NCI-H2081 (cell line): Measurements from ENCODE around the gene FDX1.

Experiments
- DNase-seq, 2 experiments: peaks; one replicate each; lab custom pipeline; 2025; lab: John Stamatoyannopoulos, UW

FDX1 gene

GRCh38 chr11:110467556-110467955 is 37.8 kb downstream of the FDX1 start:
- peak in 1 of 2 experiments; percentile 31 for DNase-seq

GRCh38 chr11:110468121-110468520 is 38.4 kb downstream of the FDX1 start:
- DNase-seq = no peak

- no peak for DNase-seq
These were observed 39.4 kb downstream of the FDX1 start for GRCh38 chr11:110469127-110469526.

- no peak for DNase-seq
These were observed 41.0 kb downstream of the FDX1 start for GRCh38 chr11:110470716-110471115.

GRCh38 chr11:110471371-110471770 is 41.6 kb downstream of the FDX1 start:
- no peak for DNase-seq

GRCh38 chr11:110472858-110473257 is 43.1 kb downstream of the FDX1 start:
- DNase-seq = no peak

- no peak for DNase-seq
These were observed 44.0 kb downstream of the FDX1 start for GRCh38 chr11:110473706-110474105.

- no peak for DNase-seq
These were observed 44.8 kb downstream of the FDX1 start for GRCh38 chr11:110474578-110474977.

- no peak for DNase-seq
These were observed 45.9 kb downstream of the FDX1 start for GRCh38 chr11:110475671-110476070.

GRCh38 chr11:110478410-110478809 is 48.7 kb downstream of the FDX1 start:
- no peak for DNase-seq

GRCh38 chr11:110479108-110480101 is 49.7 kb downstream of the FDX1 start:
- DNase-seq = peak; percentile 3 to 51

- no peak for DNase-seq
These were observed 51.8 kb downstream of the FDX1 start for GRCh38 chr11:110481523-110481922.

- DNase-seq = no peak
These were observed 56.4 kb downstream of the FDX1 start for GRCh38 chr11:110486156-110486555.

GRCh38 chr11:110488446-110488845 is 58.7 kb downstream of the FDX1 start:
- DNase-seq = no peak

GRCh38 chr11:110490886-110491285 is 61.1 kb downstream of the FDX1 start:
- no peak for DNase-seq

GRCh38 chr11:110491577-110492320 is 62.0 kb downstream of the FDX1 start:
- no peak for DNase-seq

GRCh38 chr11:110492321-110492685 is 62.6 kb downstream of the FDX1 start:
- no peak for DNase-seq

- DNase-seq = no peak
These were observed 63.6 kb downstream of the FDX1 start for GRCh38 chr11:110493346-110493745.

GRCh38 chr11:110497231-110497978 is 67.7 kb downstream of the FDX1 start:
- no peak for DNase-seq

GRCh38 chr11:110501428-110501827 is 71.7 kb downstream of the FDX1 start:
- no peak for DNase-seq

GRCh38 chr11:110505528-110506284 is 76.0 kb downstream of the FDX1 start:
- no peak for DNase-seq

GRCh38 chr11:110507328-110507727 is 77.6 kb downstream of the FDX1 start:
- no peak for DNase-seq
